Endodermal cell (in vitro differentiated cells): Measurements from ENCODE around the gene GNG5. TPM values are rescaled to one million over a fixed set of nuclear protein-coding genes. Genes with fewer than 3 reads are reported as not detected.

Experiments used
- DNase-seq: peaks from one replicate; pipeline ENCODE4 v3.0.0-alpha.2; 2017
- H3K27ac ChIP-seq: 2 replicates; pipeline ENCODE4 v1.5.1; 2013; ENCODE audit warnings: mild to moderate bottlenecking, low read depth, low read length, moderate library complexity
- H3K27me3 ChIP-seq: 2 replicates; pipeline ENCODE4 v1.6.1; 2013; ENCODE audit warnings: mild to moderate bottlenecking, low read length, moderate library complexity; ENCODE audit not compliant: insufficient read depth, control insufficient read depth, poor library complexity, severe bottlenecking
- H3K36me3 ChIP-seq: 2 replicates; pipeline ENCODE4 v1.7.0; 2013; ENCODE audit warnings: mild to moderate bottlenecking, low read length, moderate library complexity; ENCODE audit not compliant: control insufficient read depth, insufficient read depth
- H3K4me1 ChIP-seq: one replicate; pipeline ENCODE4 v1.7.0; 2013; ENCODE audit warnings: low read length; ENCODE audit not compliant: control insufficient read depth, insufficient read depth
- H3K4me3 ChIP-seq: 2 replicates; pipeline ENCODE4 v1.5.1; 2013; ENCODE audit warnings: mild to moderate bottlenecking, low read length, moderate library complexity
- H3K9ac ChIP-seq: 2 replicates; pipeline ENCODE4 v1.6.1; 2013; ENCODE audit warnings: mild to moderate bottlenecking, low read length, moderate library complexity; ENCODE audit not compliant: poor library complexity, severe bottlenecking; ENCODE audit errors: extremely low read depth
- H3K9me3 ChIP-seq: 2 replicates; pipeline ENCODE4 v1.6.1; 2013; ENCODE audit warnings: mild to moderate bottlenecking, low read length, moderate library complexity; ENCODE audit not compliant: control insufficient read depth
- H3K27ac Mint-ChIP-seq: 2 replicates; pipeline ENCODE4 v1.8.0; 2020; ENCODE audit warnings: mixed read lengths
- H3K27me3 Mint-ChIP-seq: 2 replicates; pipeline ENCODE4 v1.8.0; 2021; ENCODE audit warnings: mild to moderate bottlenecking, mixed read lengths; ENCODE audit not compliant: insufficient read depth
- H3K36me3 Mint-ChIP-seq: 2 replicates; pipeline ENCODE4 v1.8.0; 2020; ENCODE audit warnings: low read depth, mixed read lengths
- H3K4me1 Mint-ChIP-seq: 2 replicates; pipeline ENCODE4 v1.8.0; 2020; ENCODE audit warnings: mixed read lengths
- H3K4me3 Mint-ChIP-seq: 2 replicates; pipeline ENCODE4 v1.8.0; 2020; ENCODE audit warnings: mild to moderate bottlenecking, moderate library complexity, mixed read lengths
- H3K9me3 Mint-ChIP-seq: 2 replicates; pipeline ENCODE4 v1.8.0; 2020; ENCODE audit warnings: mild to moderate bottlenecking, mixed read lengths
- WGBS, 2 experiments: methylation state at CpG; one replicate each; pipeline versions ENCODE4 v1.1.5 to v1.1.7; 2013; ENCODE audit warnings: missing lambda C conversion rate in 2 of 2, mixed read lengths in 1 of 2; ENCODE audit not compliant: insufficient coverage in 1 of 2, insufficient read length in 1 of 2; 5-methylcytosine and 5-hydroxymethylcytosine counted together
- total RNA-seq, 2 donors: library from RNA; stranded (reverse); fragmentation: NEBNext Ultra II Directional in 1 of 2; extraction: Animal tissue kit (Norgen Biotek cat#: 25700) in 1 of 2; gene quantifications; 2 replicates in 1 of 2; 3 replicates in 1 of 2; pipeline ENCODE4 v1.2.1, GENCODE V29; 2021
- TF ChIP-seq, protein P1 (sequence below): fragments of 200-600 bp; sonication (generic); conservative IDR thresholded peaks from 2 replicates; pipeline ENCODE4 v1.5.0; 2021; ENCODE audit warnings: antibody characterized with exemption, mild to moderate bottlenecking

GNG5 gene
- total RNA-seq, 2 donors from 2014 or later: 124 to 144 TPM

DNA sequence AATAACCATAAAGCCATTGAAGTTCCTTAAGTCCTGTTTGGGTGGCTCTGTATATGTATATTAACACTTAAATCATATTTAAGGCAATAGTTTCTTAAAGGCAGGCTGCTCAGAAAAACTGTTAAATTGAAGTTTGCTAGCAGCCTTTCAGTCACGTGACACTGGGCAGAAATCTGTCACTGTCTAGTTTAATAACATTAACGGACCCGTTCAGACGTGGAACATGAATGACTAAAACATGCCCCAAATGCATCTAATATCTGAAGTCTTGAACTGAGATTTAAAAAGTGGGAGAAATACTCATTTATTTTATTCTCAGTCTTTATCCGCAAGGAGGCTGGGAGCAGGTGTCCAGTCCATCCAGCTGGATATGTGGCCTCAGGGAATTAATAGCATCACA lies 3.5 kb downstream of the GNG5 start:
- Histone ChIP-seq H3K9me3 (no peaks in the 10 kb centered on the region), H3K36me3 (peaks cover 48% of the 10 kb centered on the region), H3K9ac (no peak overlapping the region), H3K27me3 (no peaks in the 10 kb centered on the region), H3K27ac (peak overlapping the region; percentile 64), H3K4me3 (peak overlapping the region; percentile 100), H3K4me1 (no peaks in the 10 kb centered on the region)
- Mint-ChIP-seq H3K4me3 (no peak overlapping the region), H3K4me1 (peaks cover 18% of the 10 kb centered on the region), H3K9me3 (no peaks in the 10 kb centered on the region), H3K27ac (no peak overlapping the region), H3K36me3 (peaks cover 32% of the 10 kb centered on the region), H3K27me3 (no peaks in the 10 kb centered on the region)
- DNase-seq: no peak
- 96 to 100% methylated on average over 4 to 5 of the region's 5 CpGs for WGBS, 2 experiments
- TF ChIP-seq, protein P1, sequence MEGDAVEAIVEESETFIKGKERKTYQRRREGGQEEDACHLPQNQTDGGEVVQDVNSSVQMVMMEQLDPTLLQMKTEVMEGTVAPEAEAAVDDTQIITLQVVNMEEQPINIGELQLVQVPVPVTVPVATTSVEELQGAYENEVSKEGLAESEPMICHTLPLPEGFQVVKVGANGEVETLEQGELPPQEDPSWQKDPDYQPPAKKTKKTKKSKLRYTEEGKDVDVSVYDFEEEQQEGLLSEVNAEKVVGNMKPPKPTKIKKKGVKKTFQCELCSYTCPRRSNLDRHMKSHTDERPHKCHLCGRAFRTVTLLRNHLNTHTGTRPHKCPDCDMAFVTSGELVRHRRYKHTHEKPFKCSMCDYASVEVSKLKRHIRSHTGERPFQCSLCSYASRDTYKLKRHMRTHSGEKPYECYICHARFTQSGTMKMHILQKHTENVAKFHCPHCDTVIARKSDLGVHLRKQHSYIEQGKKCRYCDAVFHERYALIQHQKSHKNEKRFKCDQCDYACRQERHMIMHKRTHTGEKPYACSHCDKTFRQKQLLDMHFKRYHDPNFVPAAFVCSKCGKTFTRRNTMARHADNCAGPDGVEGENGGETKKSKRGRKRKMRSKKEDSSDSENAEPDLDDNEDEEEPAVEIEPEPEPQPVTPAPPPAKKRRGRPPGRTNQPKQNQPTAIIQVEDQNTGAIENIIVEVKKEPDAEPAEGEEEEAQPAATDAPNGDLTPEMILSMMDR: no peak

DNA sequence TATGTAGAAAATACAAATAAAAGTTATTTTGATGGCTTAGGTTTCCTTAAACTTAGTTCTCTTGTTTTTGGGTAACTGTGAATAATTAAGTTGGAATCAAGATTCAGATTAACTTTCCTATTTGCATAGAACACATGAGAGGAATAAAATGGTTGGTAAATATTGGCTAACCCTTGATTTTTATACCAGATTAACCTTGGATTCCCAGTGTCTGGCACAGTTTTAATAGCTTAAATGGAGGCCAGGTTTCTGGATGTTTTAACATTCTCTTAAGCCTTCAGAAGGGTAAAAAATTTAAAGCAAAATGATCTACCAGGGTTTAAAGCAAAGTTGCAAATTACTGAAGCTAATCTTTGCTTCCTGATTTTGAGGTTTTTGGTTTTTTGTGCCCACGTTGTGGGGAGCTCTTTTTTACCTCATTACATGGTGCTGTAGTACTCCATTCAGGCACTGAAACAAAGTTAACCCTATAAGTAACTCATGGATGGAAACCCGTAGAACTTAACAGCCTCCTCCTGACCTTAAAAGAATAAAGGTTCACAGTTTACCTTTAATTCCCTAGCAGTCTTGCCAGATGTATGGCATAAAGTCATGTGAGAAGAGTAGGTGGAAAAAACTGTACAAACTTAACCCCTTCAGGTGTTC lies 8.6 kb downstream of the GNG5 start:
- no peak for DNase-seq
- Histone ChIP-seq H3K36me3 (peaks cover 89% of the 10 kb centered on the region), H3K27me3 (no peaks in the 10 kb centered on the region), H3K4me1 (no peaks in the 10 kb centered on the region), H3K4me3 (no peak overlapping the region), H3K9me3 (no peaks in the 10 kb centered on the region), H3K9ac (no peak overlapping the region), H3K27ac (no peak overlapping the region)
- Mint-ChIP-seq H3K9me3 (no peaks in the 10 kb centered on the region), H3K27ac (no peak overlapping the region), H3K36me3 (peaks cover 59% of the 10 kb centered on the region), H3K4me1 (no peaks in the 10 kb centered on the region), H3K4me3 (no peak overlapping the region), H3K27me3 (no peaks in the 10 kb centered on the region)
- 97 to 100% methylated on average over 1 to 2 of the region's 2 CpGs for WGBS, 2 experiments
- TF ChIP-seq, protein P1: no peak

DNA sequence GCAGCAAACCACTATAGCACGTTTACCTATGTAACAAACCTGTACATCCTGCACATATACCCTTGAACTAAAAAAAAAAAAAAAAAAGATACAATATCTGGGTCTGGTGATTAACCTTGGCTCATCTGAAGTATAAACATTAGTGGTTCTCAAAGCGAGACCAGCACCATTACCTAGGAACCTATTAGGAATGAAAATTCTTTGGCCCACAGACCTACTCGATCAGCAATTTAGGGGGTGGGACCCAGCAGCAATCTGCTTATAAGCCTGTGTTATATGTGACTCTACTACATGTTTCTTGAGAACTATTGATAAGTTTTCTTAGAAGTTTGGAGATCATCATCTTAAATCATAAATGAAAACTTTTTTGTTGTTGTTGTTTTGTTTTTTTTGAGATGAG lies 9.9 kb downstream of the GNG5 start:
- TF ChIP-seq, protein P1: no peak
- Histone ChIP-seq H3K36me3 (peaks cover 98% of the 10 kb centered on the region), H3K9ac (no peak overlapping the region), H3K4me1 (no peaks in the 10 kb centered on the region), H3K4me3 (no peak overlapping the region), H3K9me3 (no peaks in the 10 kb centered on the region), H3K27ac (no peak overlapping the region), H3K27me3 (no peaks in the 10 kb centered on the region)
- DNase-seq: no peak
- Mint-ChIP-seq H3K27me3 (no peaks in the 10 kb centered on the region), H3K27ac (no peak overlapping the region), H3K4me1 (no peaks in the 10 kb centered on the region), H3K36me3 (peaks cover 63% of the 10 kb centered on the region), H3K9me3 (no peaks in the 10 kb centered on the region), H3K4me3 (no peak overlapping the region)
- WGBS, 2 experiments: 97 to 100% methylated on average over 2 to 3 of the region's 3 CpGs
